Naive thymus-derived CD4-positive, alpha-beta T cell (primary cell): ENCODE results near the gene MAP3K14. TPM values are rescaled to one million over a fixed set of nuclear protein-coding genes. Genes with fewer than 3 reads are reported as not detected.

Source experiments
- ATAC-seq: fragments of 150-1000 bp; cut with Tn5 transposase; 2 replicates; pipeline ENCODE4 v1.10.0; 2021; ENCODE audit warnings: mild to moderate bottlenecking, moderate library complexity
- CTCF ChIA-PET: fragments of 350-600 bp; sonication (Branson Sonifier 250); formaldehyde crosslinking; loops from one replicate; lab custom pipeline; 2021; ENCODE audit warnings: antibody characterized with exemption; lab: Charles Lee
- POLR2A ChIA-PET: fragments of 350-600 bp; sonication (Branson Sonifier 250); formaldehyde crosslinking; loops from one replicate; lab custom pipeline; 2021; ENCODE audit warnings: antibody characterized with exemption, inconsistent platforms; lab: Charles Lee
- DNase-seq, 9 donors: peaks; one replicate each; pipeline versions ENCODE4 v3.0.0 to v3.0.0-alpha.2; 2020 to 2022; ENCODE audit warnings: mixed read lengths in 1 of 9
- H3K27ac ChIP-seq: one replicate; pipeline ENCODE4 v1.7.0; 2013; ENCODE audit warnings: mild to moderate bottlenecking, low read depth, low read length, moderate library complexity
- H3K27me3 ChIP-seq, 2 donors: one replicate each; pipeline ENCODE4 v1.7.0; 2013; ENCODE audit warnings: low read length in 2 of 2, mild to moderate bottlenecking in 2 of 2, moderate library complexity in 2 of 2; ENCODE audit not compliant: control insufficient read depth in 2 of 2, insufficient read depth in 2 of 2
- H3K36me3 ChIP-seq, 3 experiments: 1 replicate in 2 of 3; 2 replicates in 1 of 3; pipeline ENCODE4 v1.7.0; 2013; ENCODE audit warnings: low read length in 3 of 3, mild to moderate bottlenecking in 3 of 3, moderate library complexity in 1 of 3; ENCODE audit not compliant: insufficient read depth in 3 of 3, control insufficient read depth in 2 of 3
- H3K4me1 ChIP-seq, 2 donors: one replicate each; pipeline ENCODE4 v1.7.0; 2013; ENCODE audit warnings: low read length in 2 of 2, mild to moderate bottlenecking in 2 of 2, moderate library complexity in 1 of 2; ENCODE audit not compliant: control insufficient read depth in 2 of 2, insufficient read depth in 2 of 2
- H3K4me3 ChIP-seq: 2 replicates; pipeline ENCODE4 v1.7.0; 2013; ENCODE audit warnings: mild to moderate bottlenecking, low read length
- H3K9me3 ChIP-seq, 3 experiments: 1 replicate in 2 of 3; 2 replicates in 1 of 3; pipeline ENCODE4 v1.7.0; 2013; ENCODE audit warnings: low read length in 3 of 3; ENCODE audit not compliant: control insufficient read depth in 2 of 3
- H3K27ac Mint-ChIP-seq, 9 donors: one replicate each; pipeline ENCODE4 v1.8.0; 2020 to 2022; ENCODE audit warnings: mixed read lengths in 9 of 9, mild to moderate bottlenecking in 8 of 9, moderate library complexity in 5 of 9, inconsistent platforms in 2 of 9
- H3K27me3 Mint-ChIP-seq, 5 donors: one replicate each; pipeline ENCODE4 v1.8.0; 2021 to 2022; ENCODE audit warnings: mixed read lengths in 5 of 5, mild to moderate bottlenecking in 1 of 5
- H3K36me3 Mint-ChIP-seq, 5 donors: one replicate each; pipeline ENCODE4 v1.8.0; 2020 to 2022; ENCODE audit warnings: mixed read lengths in 5 of 5, mild to moderate bottlenecking in 3 of 5, inconsistent platforms in 1 of 5
- H3K4me1 Mint-ChIP-seq, 7 donors: one replicate each; pipeline ENCODE4 v1.8.0; 2020 to 2022; ENCODE audit warnings: mixed read lengths in 7 of 7, mild to moderate bottlenecking in 3 of 7, inconsistent platforms in 1 of 7
- H3K4me3 Mint-ChIP-seq, 10 donors: one replicate each; pipeline ENCODE4 v1.8.0; 2020 to 2022; ENCODE audit warnings: mild to moderate bottlenecking in 10 of 10, mixed read lengths in 10 of 10, moderate library complexity in 6 of 10, inconsistent platforms in 2 of 10
- H3K9me3 Mint-ChIP-seq, 11 donors: one replicate each; pipeline ENCODE4 v1.8.0; 2020 to 2022; ENCODE audit warnings: mixed read lengths in 11 of 11, mild to moderate bottlenecking in 4 of 11, inconsistent platforms in 1 of 11, moderate library complexity in 1 of 11
- intact Hi-C, 2 donors: fragments of 100-400 bp; cut with micrococcal nuclease; formaldehyde crosslinking; loops; one replicate each; pipeline ENCODE4 v1.15.1; 2023
- polyA plus RNA-seq, 2 donors: library from polyadenylated mRNA; unstranded; fragments of 300-500 nt; fragmentation: Illumina TruSeq; gene quantifications; one replicate each; pipeline ENCODE4 v1.2.3, GENCODE V29; 2021
- total RNA-seq, 6 experiments: library from RNA in 5 of 6; stranded (reverse) in 5 of 6; gene quantifications; 1 replicate in 5 of 6; 2 replicates in 1 of 6; pipeline ENCODE4 v1.2.3 and lab custom pipeline; 2021 to 2026

Gene MAP3K14
- total and polyA plus RNA-seq, 7 experiments from 2014 or later = 2.4 to 39.8 (median 31.5) TPM

- peaks cover 41 to 72% (median 55%) of the 10 kb centered on the region in 7 donors for H3K4me1 Mint-ChIP-seq
- DNase-seq (no peak), ATAC-seq (no peak)
- H3K4me3 Mint-ChIP-seq = peak overlapping the region; percentile 93 to 100 (median 98)
- ChIA-PET CTCF (interaction anchor here (0.6 to 13.6 kb wide), 6 partner anchors 10 to 371 kb away, joined by 3 to 397 read pairs (median 4); no protein-coding TSS in a partner anchor), POLR2A (interaction anchor here (0.7 to 23.4 kb wide), 7 partner anchors 21 to 165 kb away, joined by 3 to 851 read pairs (median 4); partner anchors contain the start of genes HEXIM1 and MAP3K14)
- intact Hi-C loops = loop anchor here in 1 of 2 donors (2.0 kb wide), 1 partner anchor 50 kb away; no protein-coding TSS in a partner anchor
- peaks cover 53% of the 10 kb centered on the region in 2 donors for H3K4me1 ChIP-seq
- H3K36me3 ChIP-seq = peaks cover 0 to 10% (median 0%) of the 10 kb centered on the region in 3 experiments
- peak overlapping the region; percentile 91 for H3K4me3 ChIP-seq
- H3K9me3 Mint-ChIP-seq = peaks cover 0 to 2% (median 0%) of the 10 kb centered on the region in 11 donors
- H3K27me3 Mint-ChIP-seq = no peaks in the 10 kb centered on the region
- peak overlapping the region; percentile 96 to 100 (median 99) for H3K27ac Mint-ChIP-seq
- H3K36me3 Mint-ChIP-seq = peaks cover 0 to 55% (median 8%) of the 10 kb centered on the region in 5 donors
- no peaks in the 10 kb centered on the region for H3K9me3 ChIP-seq
- H3K27ac ChIP-seq = peak overlapping the region; percentile 96
- H3K27me3 ChIP-seq = no peaks in the 10 kb centered on the region
Observed at GRCh38 chr17:45222996-45223538, 93.8 kb downstream of the MAP3K14 start.

GRCh38 chr17:45222289-45222995 is 94.4 kb downstream of the MAP3K14 start:
- intact Hi-C loops = loop anchor here in 1 of 2 donors (2.0 kb wide), 1 partner anchor 50 kb away; no protein-coding TSS in a partner anchor
- H3K9me3 Mint-ChIP-seq = peaks cover 0 to 2% (median 0%) of the 10 kb centered on the region in 11 donors
- Histone ChIP-seq H3K4me3 (peak overlapping the region; percentile 91), H3K4me1 (peaks cover 47% of the 10 kb centered on the region in 2 donors), H3K27me3 (no peaks in the 10 kb centered on the region), H3K36me3 (peaks cover 0 to 13% (median 0%) of the 10 kb centered on the region in 3 experiments), H3K9me3 (no peaks in the 10 kb centered on the region), H3K27ac (peak overlapping the region; percentile 96)
- H3K27ac Mint-ChIP-seq = peak overlapping the region; percentile 96 to 100 (median 99)
- ChIA-PET POLR2A (interaction anchor here (0.9 to 23.4 kb wide), 11 partner anchors 22 to 166 kb away, joined by 3 to 851 read pairs (median 5); partner anchors contain the start of genes HEXIM1, HEXIM2 and MAP3K14), CTCF (interaction anchor here (0.6 to 13.6 kb wide), 6 partner anchors 11 to 371 kb away, joined by 3 to 397 read pairs (median 4); no protein-coding TSS in a partner anchor)
- DNase-seq (peak in 5 of 9 donors; percentile 40 to 63 (median 55)), ATAC-seq (no peak)
- peaks cover 0 to 55% (median 8%) of the 10 kb centered on the region in 5 donors for H3K36me3 Mint-ChIP-seq
- peaks cover 40 to 72% (median 50%) of the 10 kb centered on the region in 7 donors for H3K4me1 Mint-ChIP-seq
- H3K4me3 Mint-ChIP-seq = peak overlapping the region; percentile 93 to 100 (median 98)
- no peaks in the 10 kb centered on the region for H3K27me3 Mint-ChIP-seq

- intact Hi-C loops = loop anchor here in 1 of 2 donors (2.0 kb wide), 1 partner anchor 49 kb away; no protein-coding TSS in a partner anchor
- peak overlapping the region in 7 of 10 donors; percentile 95 to 100 (median 98) for H3K4me3 Mint-ChIP-seq
- CTCF ChIA-PET = interaction anchor here (1.4 to 13.6 kb wide), 3 partner anchors 11 to 164 kb away, joined by 4 to 397 read pairs (median 5); no protein-coding TSS in a partner anchor
- ATAC-seq = no peak
- no peaks in the 10 kb centered on the region for H3K9me3 ChIP-seq
- peak overlapping the region; percentile 96 for H3K27ac ChIP-seq
- no peak for DNase-seq
- H3K4me1 ChIP-seq = peaks cover 42% of the 10 kb centered on the region in 2 donors
- no peaks in the 10 kb centered on the region for H3K27me3 Mint-ChIP-seq
- peaks cover 0 to 55% (median 8%) of the 10 kb centered on the region in 5 donors for H3K36me3 Mint-ChIP-seq
- peaks cover 40 to 69% (median 48%) of the 10 kb centered on the region in 7 donors for H3K4me1 Mint-ChIP-seq
- H3K4me3 ChIP-seq = peak overlapping the region; percentile 91
- H3K27ac Mint-ChIP-seq = peak overlapping the region in 4 of 9 donors; percentile 98 to 100 (median 99)
- peaks cover 0 to 13% (median under 1%) of the 10 kb centered on the region in 3 experiments for H3K36me3 ChIP-seq
- POLR2A ChIA-PET = interaction anchor here (0.9 to 23.4 kb wide), 10 partner anchors 22 to 95 kb away, joined by 3 to 851 read pairs (median 7); partner anchors contain the start of genes HEXIM1, HEXIM2 and MAP3K14
- H3K27me3 ChIP-seq = no peaks in the 10 kb centered on the region
- H3K9me3 Mint-ChIP-seq = peaks cover 0 to 2% (median 0%) of the 10 kb centered on the region in 11 donors
Observed at GRCh38 chr17:45222014-45222288, 94.9 kb downstream of the MAP3K14 start.

- peaks cover 35 to 69% (median 47%) of the 10 kb centered on the region in 7 donors for H3K4me1 Mint-ChIP-seq
Observed at GRCh38 chr17:45221081-45222013, 95.5 kb downstream of the MAP3K14 start, which contains the start of gene FMNL1. Gene FMNL1 (plus strand): TSS chr17:45221885. CDS start chr17:45222125, 240 bp downstream.

GRCh38 chr17:45220079-45220478 is 96.7 kb downstream of the MAP3K14 start:
- H3K36me3 ChIP-seq = peaks cover 0 to 27% (median 3%) of the 10 kb centered on the region in 3 experiments
- Mint-ChIP-seq H3K27me3 (no peaks in the 10 kb centered on the region), H3K4me1 (peaks cover 30 to 61% (median 42%) of the 10 kb centered on the region in 7 donors), H3K4me3 (peak overlapping the region; percentile 81 to 99 (median 90)), H3K36me3 (peaks cover 0 to 51% (median 20%) of the 10 kb centered on the region in 5 donors), H3K9me3 (peaks cover 0 to 2% (median 0%) of the 10 kb centered on the region in 11 donors), H3K27ac (peak overlapping the region; percentile 73 to 94 (median 87))
- intact Hi-C loops = no loop called here
- H3K9me3 ChIP-seq = no peaks in the 10 kb centered on the region
- H3K4me1 ChIP-seq = peaks cover 34 to 35% of the 10 kb centered on the region in 2 donors
- no peaks in the 10 kb centered on the region for H3K27me3 ChIP-seq
- POLR2A ChIA-PET = interaction anchor here (0.5 to 23.4 kb wide), 13 partner anchors 14 to 97 kb away, joined by 3 to 851 read pairs (median 3); partner anchors contain the start of genes HEXIM1, HEXIM2 and MAP3K14
- peak overlapping the region; percentile 96 for H3K27ac ChIP-seq
- CTCF ChIA-PET = interaction anchor here (0.6 to 13.6 kb wide), 22 partner anchors 12 to 168 kb away, joined by 3 to 397 read pairs (median 9); partner anchors contain the start of genes ACBD4 and MAP3K14
- peak overlapping the region; percentile 72 for H3K4me3 ChIP-seq
- ATAC-seq (no peak), DNase-seq (no peak)

More at GRCh38 chr17:45221081-45222013, 95.5 kb downstream of the MAP3K14 start, which contains the start of gene FMNL1:
- DNase-seq (peak; percentile 47 to 76 (median 57)), ATAC-seq (peak; percentile 21)
- Mint-ChIP-seq H3K9me3 (peaks cover 0 to 2% (median 0%) of the 10 kb centered on the region in 11 donors), H3K4me3 (peak within 1 kb of the TSS; percentile 93 to 100 (median 98)), H3K27ac (peak within 1 kb of the TSS; percentile 96 to 100 (median 99)), H3K27me3 (no peaks in the 10 kb centered on the region), H3K36me3 (peaks cover 0 to 60% (median 14%) of the 10 kb centered on the region in 5 donors)
- peak within 1 kb of the TSS; percentile 96 for H3K27ac ChIP-seq
- H3K36me3 ChIP-seq = peaks cover 0 to 15% (median 3%) of the 10 kb centered on the region in 3 experiments
- peak within 1 kb of the TSS; percentile 91 for H3K4me3 ChIP-seq
- peaks cover 39% of the 10 kb centered on the region in 2 donors for H3K4me1 ChIP-seq
- CTCF ChIA-PET = interaction anchor here (0.8 to 13.6 kb wide), 8 partner anchors 12 to 164 kb away, joined by 4 to 397 read pairs (median 20); no protein-coding TSS in a partner anchor
- no peaks in the 10 kb centered on the region for H3K27me3 ChIP-seq
- POLR2A ChIA-PET = interaction anchor here (0.7 to 23.4 kb wide), 16 partner anchors 23 to 97 kb away, joined by 3 to 851 read pairs (median 3); partner anchors contain the start of genes HEXIM1, HEXIM2 and MAP3K14
- no peaks in the 10 kb centered on the region for H3K9me3 ChIP-seq
- intact Hi-C loops = loop anchor here (1.0 to 2.0 kb wide), 2 partner anchors 8 to 49 kb away; no protein-coding TSS in a partner anchor
